ENCODE data around the gene SHOC2. TPM values are rescaled to one million over a fixed set of nuclear protein-coding genes. Genes with fewer than 3 reads are reported as not detected.
"Not testable (repeated sequence)": the region's sequence is repeated elsewhere in the genome, so short reads cannot be mapped to it uniquely, and the experiment has no call there.

The SHOC2 gene
- total RNA-seq, 3 donors from 2014 or later: 60.3 to 69.7 (median 65.9) TPM

DNA sequence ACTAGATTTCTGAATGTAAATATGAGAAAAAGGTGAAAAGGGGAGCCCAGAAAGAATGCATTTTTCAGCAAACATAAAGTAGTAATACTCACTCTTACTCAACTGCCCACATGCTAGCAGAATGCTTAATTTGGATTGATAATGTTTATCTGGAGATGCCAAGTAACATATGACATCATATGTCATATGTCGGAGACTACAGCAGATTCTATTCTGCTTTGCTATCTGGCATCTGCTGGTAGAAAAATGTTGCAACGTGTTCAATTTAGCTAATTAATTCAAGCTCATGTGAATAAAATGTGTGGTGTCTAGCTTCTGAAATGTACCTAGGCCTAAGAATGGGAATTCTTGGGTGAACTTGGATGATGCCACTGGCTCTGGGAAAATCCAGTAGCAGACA is 5.0 kb upstream of the SHOC2 start:
- H3K36me3 ChIP-seq: no peaks in the 10 kb centered on the region
- no peaks in the 10 kb centered on the region for H3K9me3 ChIP-seq
- intact Hi-C loops (cut with DNase I; ENCODE audit: low total_unique reads): no loop called here
- H3K4me1 ChIP-seq: no peaks in the 10 kb centered on the region
- no peak for DNase-seq (ENCODE audit: low spot score in 2 of 2)
- H3K4me3 ChIP-seq: no peak overlapping the region
- TF ChIP-seq, protein P1, sequence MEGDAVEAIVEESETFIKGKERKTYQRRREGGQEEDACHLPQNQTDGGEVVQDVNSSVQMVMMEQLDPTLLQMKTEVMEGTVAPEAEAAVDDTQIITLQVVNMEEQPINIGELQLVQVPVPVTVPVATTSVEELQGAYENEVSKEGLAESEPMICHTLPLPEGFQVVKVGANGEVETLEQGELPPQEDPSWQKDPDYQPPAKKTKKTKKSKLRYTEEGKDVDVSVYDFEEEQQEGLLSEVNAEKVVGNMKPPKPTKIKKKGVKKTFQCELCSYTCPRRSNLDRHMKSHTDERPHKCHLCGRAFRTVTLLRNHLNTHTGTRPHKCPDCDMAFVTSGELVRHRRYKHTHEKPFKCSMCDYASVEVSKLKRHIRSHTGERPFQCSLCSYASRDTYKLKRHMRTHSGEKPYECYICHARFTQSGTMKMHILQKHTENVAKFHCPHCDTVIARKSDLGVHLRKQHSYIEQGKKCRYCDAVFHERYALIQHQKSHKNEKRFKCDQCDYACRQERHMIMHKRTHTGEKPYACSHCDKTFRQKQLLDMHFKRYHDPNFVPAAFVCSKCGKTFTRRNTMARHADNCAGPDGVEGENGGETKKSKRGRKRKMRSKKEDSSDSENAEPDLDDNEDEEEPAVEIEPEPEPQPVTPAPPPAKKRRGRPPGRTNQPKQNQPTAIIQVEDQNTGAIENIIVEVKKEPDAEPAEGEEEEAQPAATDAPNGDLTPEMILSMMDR (IDR thresholded peaks at IDR 0.05): no peak
- TF ChIP-seq POLR2A (IDR thresholded peaks at IDR 0.05) (no peak), POLR2AphosphoS5 (IDR thresholded peaks at IDR 0.05) (no peak)
- no peak overlapping the region for H3K27ac ChIP-seq
- no peaks in the 10 kb centered on the region for H3K27me3 ChIP-seq

DNA sequence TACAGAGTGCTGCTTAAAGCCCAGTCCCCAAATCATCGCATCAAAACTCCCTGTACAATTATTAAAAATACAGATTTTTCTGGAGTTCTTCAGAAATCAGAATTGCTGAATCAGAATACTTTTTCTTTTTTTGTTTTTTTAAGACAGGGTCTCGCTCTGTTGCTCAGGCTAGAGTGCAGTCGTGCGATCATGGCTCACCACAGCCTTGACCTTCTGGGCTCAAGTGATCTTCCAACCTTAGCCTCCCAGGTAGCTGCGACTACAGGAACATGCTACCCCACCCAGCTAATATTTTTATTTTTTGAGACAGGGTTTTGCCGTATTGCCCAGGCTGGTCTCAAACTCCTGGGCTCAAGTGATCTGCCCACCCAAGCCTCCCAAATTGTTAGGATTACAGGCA is 4.4 kb upstream of the SHOC2 start:
- Histone ChIP-seq H3K27me3 (no peaks in the 10 kb centered on the region), H3K27ac (no peak overlapping the region), H3K36me3 (no peaks in the 10 kb centered on the region), H3K4me1 (no peaks in the 10 kb centered on the region), H3K9me3 (no peaks in the 10 kb centered on the region), H3K4me3 (no peak overlapping the region)
- intact Hi-C loops (cut with DNase I; ENCODE audit: low total_unique reads): no loop called here
- TF ChIP-seq POLR2A (IDR thresholded peaks at IDR 0.05): no peak
- TF ChIP-seq, protein P1 (IDR thresholded peaks at IDR 0.05): no peak
- TF ChIP-seq POLR2AphosphoS5 (IDR thresholded peaks at IDR 0.05): no peak
- DNase-seq (ENCODE audit: low spot score in 2 of 2): no peak

DNA sequence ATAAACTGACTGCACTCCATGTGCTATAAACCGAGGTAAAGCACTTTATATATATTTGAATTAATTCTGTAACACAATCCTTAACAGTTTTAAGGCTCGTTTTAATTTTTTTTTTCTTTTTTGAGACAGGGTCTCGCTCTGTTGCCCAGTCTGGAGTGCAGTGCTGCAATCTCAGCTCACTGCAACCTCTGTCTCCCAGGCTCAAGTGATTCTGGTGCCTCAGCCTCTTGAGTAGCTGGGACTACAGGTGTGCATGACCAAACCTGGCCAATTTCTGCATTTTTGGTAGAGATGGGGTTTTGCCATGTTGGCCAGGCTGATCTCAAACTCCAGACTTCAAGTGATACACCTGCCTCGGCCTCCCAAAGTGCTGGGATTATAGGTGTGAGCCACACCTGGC is 3.8 kb upstream of the SHOC2 start:
- DNase-seq (ENCODE audit: low spot score in 2 of 2); H3K9me3 ChIP-seq; H3K27ac ChIP-seq; H3K4me3 ChIP-seq; intact Hi-C loops (cut with DNase I; ENCODE audit: low total_unique reads); H3K4me1 ChIP-seq; H3K36me3 ChIP-seq; H3K27me3 ChIP-seq: not testable (repeated sequence)

DNA sequence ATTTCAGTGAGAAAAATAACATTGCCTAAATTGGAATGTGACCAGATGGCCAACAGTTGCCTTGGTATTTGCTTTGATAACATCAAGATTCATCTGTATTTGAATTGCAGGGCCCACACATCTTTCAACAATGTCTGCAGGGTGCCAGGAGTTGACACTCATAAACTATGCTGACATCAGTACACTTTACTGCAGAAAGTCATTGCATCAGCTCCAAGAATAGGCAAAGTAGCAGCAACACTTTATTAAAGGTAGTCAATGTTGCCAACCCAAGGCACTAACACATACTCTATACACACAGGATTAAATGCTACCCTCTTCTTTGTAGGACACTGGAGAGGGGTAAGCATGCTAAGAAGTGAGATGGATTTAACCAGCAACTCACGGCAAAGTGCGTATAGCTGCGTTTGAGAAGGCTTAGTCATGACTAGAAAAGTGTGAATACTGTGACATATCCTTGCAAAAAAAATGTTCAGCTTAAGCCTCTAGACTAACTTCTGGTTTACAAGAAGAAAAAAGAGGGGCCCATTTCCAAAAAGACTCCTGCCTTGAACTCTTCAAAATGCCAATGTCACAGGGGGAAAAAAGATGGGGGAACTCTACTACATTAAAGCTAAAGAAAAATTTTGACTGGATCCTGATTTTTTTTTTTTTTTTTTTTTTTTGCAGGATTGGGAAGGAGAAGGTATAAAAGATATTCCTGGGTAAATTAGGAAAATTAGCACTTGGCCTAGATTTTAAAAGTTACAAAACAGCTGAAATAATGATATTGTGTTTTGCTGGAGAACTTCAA is 2.7 kb upstream of the SHOC2 start:
- Histone ChIP-seq H3K36me3 (no peaks in the 10 kb centered on the region), H3K27ac (no peak overlapping the region), H3K4me3 (no peak overlapping the region), H3K9me3 (no peaks in the 10 kb centered on the region), H3K27me3 (no peaks in the 10 kb centered on the region), H3K4me1 (no peaks in the 10 kb centered on the region)
- TF ChIP-seq POLR2A (IDR thresholded peaks at IDR 0.05) (no peak), POLR2AphosphoS5 (IDR thresholded peaks at IDR 0.05) (no peak)
- TF ChIP-seq, protein P1 (IDR thresholded peaks at IDR 0.05): no peak
- intact Hi-C loops (cut with DNase I; ENCODE audit: low total_unique reads): no loop called here
- DNase-seq (ENCODE audit: low spot score in 2 of 2): no peak

DNA sequence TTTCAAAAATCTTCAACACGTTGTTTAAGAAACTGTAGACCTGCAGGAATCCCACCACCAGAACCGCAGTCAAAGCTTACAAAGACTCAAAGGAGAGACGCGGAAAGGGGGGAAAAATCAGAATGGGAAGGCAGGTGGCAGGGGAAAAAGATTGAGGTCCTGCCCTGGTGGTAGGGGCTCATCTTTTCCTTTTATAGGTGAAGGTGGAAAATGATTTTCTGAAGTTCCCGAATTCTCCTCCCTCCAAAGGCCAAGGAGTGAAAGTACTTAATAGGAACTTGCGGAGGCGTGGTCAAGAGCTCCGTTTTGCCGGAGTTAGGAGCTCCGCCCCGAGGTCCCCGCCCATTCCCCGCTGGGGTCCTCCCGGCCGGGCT is 1.1 kb upstream of the SHOC2 start:
- Histone ChIP-seq H3K36me3 (no peaks in the 10 kb centered on the region), H3K9me3 (no peaks in the 10 kb centered on the region), H3K27ac (peak overlapping the region; percentile 99 to 100), H3K4me1 (no peaks in the 10 kb centered on the region), H3K27me3 (no peaks in the 10 kb centered on the region), H3K4me3 (peak overlapping the region; percentile 76 to 82 (median 80))
- TF ChIP-seq, protein P1 (IDR thresholded peaks at IDR 0.05): peak in 1 of 3 donors; percentile 23
- no peak for TF ChIP-seq POLR2AphosphoS5 (IDR thresholded peaks at IDR 0.05)
- DNase-seq (ENCODE audit: low spot score in 2 of 2): peak; percentile 94 to 95
- intact Hi-C loops (cut with DNase I; ENCODE audit: low total_unique reads): no loop called here
